ENCODE measurements around the gene WIPI1.

WIPI1 gene

GRCh38 chr17:68431045-68431608 lies 26.2 kb downstream of the WIPI1 start:
- Histone ChIP-seq H3K18ac (ENCODE audit: low read length) (no peak overlapping the region), H4K8ac (ENCODE audit: low read depth, low read length) (no peak overlapping the region), H2BK120ac (ENCODE audit: low read depth, low read length) (no peak overlapping the region), H3K36me3 (replicated peaks in 1 of 2; ENCODE audit: control insufficient read depth in 2 of 2, insufficient read depth in 2 of 2, low read length in 2 of 2) (peaks cover 6 to 46% of the 10 kb centered on the region in 2 donors), H4K91ac (ENCODE audit: low read depth, low read length, poor library complexity) (no peak overlapping the region), H2BK12ac (ENCODE audit: low read length) (no peak overlapping the region), H3K9ac (ENCODE audit: low read depth, low read length, poor library complexity) (no peak overlapping the region), H2BK15ac (ENCODE audit: low read length) (no peak overlapping the region), H3K27me3 (ENCODE audit: control insufficient read depth in 3 of 3, insufficient read depth in 3 of 3, low read depth in 1 of 3, low read length in 3 of 3) (no peaks in the 10 kb centered on the region), H3K27ac (replicated peaks; ENCODE audit: low read length) (no peak overlapping the region), H3K79me1 (ENCODE audit: low read depth, low read length) (no peaks in the 10 kb centered on the region), H3K4ac (ENCODE audit: low read length) (no peak overlapping the region), H3K23ac (ENCODE audit: low read depth, low read length, poor library complexity) (no peak overlapping the region), H3K4me1 (ENCODE audit: control insufficient read depth in 2 of 2, insufficient read depth in 1 of 2, low read depth in 1 of 2, low read length in 2 of 2) (no peaks in the 10 kb centered on the region), H2AK5ac (ENCODE audit: low read depth, low read length) (peak overlapping the region; percentile 31), H3K14ac (ENCODE audit: low read length) (no peak overlapping the region), H2AFZ (ENCODE audit: low read length) (no peak overlapping the region), H3K9me3 (replicated peaks in 1 of 2; ENCODE audit: control insufficient read depth in 2 of 2, insufficient read depth in 1 of 2, low read depth in 1 of 2, low read length in 2 of 2) (no peaks in the 10 kb centered on the region), H3K4me2 (ENCODE audit: insufficient read depth, low read length, poor library complexity, severe bottlenecking) (no peak overlapping the region), H3K4me3 (ENCODE audit: low read length in 2 of 2) (no peak overlapping the region), H2BK5ac (ENCODE audit: low read length) (no peak overlapping the region)
- DNase-seq (ENCODE audit: low spot score): no peak
- WGBS, 2 donors (ENCODE audit: extremely low coverage in 2 of 2, insufficient read length in 2 of 2, insufficient replicate concordance in 1 of 2): no CpG with 5 or more reads among the region's 13 CpGs

- Histone ChIP-seq H3K4me1 (ENCODE audit: control insufficient read depth in 2 of 2, insufficient read depth in 1 of 2, low read depth in 1 of 2, low read length in 2 of 2) (no peaks in the 10 kb centered on the region), H3K14ac (ENCODE audit: low read length) (no peak overlapping the region), H2BK5ac (ENCODE audit: low read length) (no peak overlapping the region), H3K79me1 (ENCODE audit: low read depth, low read length) (no peaks in the 10 kb centered on the region), H3K27ac (replicated peaks; ENCODE audit: low read length) (no peak overlapping the region), H4K8ac (ENCODE audit: low read depth, low read length) (no peak overlapping the region), H3K4me2 (ENCODE audit: insufficient read depth, low read length, poor library complexity, severe bottlenecking) (no peak overlapping the region), H3K9me3 (replicated peaks in 1 of 2; ENCODE audit: control insufficient read depth in 2 of 2, insufficient read depth in 1 of 2, low read depth in 1 of 2, low read length in 2 of 2) (no peaks in the 10 kb centered on the region), H3K36me3 (replicated peaks in 1 of 2; ENCODE audit: control insufficient read depth in 2 of 2, insufficient read depth in 2 of 2, low read length in 2 of 2) (peaks cover 6 to 52% of the 10 kb centered on the region in 2 donors), H3K23ac (ENCODE audit: low read depth, low read length, poor library complexity) (no peak overlapping the region), H2AK5ac (ENCODE audit: low read depth, low read length) (no peak overlapping the region), H2AFZ (ENCODE audit: low read length) (no peak overlapping the region), H2BK15ac (ENCODE audit: low read length) (no peak overlapping the region), H3K18ac (ENCODE audit: low read length) (no peak overlapping the region), H3K4ac (ENCODE audit: low read length) (no peak overlapping the region), H4K91ac (ENCODE audit: low read depth, low read length, poor library complexity) (no peak overlapping the region), H3K4me3 (ENCODE audit: low read length in 2 of 2) (no peak overlapping the region), H3K9ac (ENCODE audit: low read depth, low read length, poor library complexity) (no peak overlapping the region), H3K27me3 (ENCODE audit: control insufficient read depth in 3 of 3, insufficient read depth in 3 of 3, low read depth in 1 of 3, low read length in 3 of 3) (no peaks in the 10 kb centered on the region), H2BK120ac (ENCODE audit: low read depth, low read length) (no peak overlapping the region), H2BK12ac (ENCODE audit: low read length) (no peak overlapping the region)
- no CpG with 5 or more reads among the region's 11 CpGs for WGBS, 2 donors (ENCODE audit: extremely low coverage in 2 of 2, insufficient read length in 2 of 2, insufficient replicate concordance in 1 of 2)
- no peak for DNase-seq (ENCODE audit: low spot score)
These were observed 27.4 kb downstream of the WIPI1 start for GRCh38 chr17:68429881-68430280.

- H4K91ac ChIP-seq (ENCODE audit: low read depth, low read length, poor library complexity): no peak overlapping the region
- H3K4ac ChIP-seq (ENCODE audit: low read length): no peak overlapping the region
- no peaks in the 10 kb centered on the region for H3K27me3 ChIP-seq (ENCODE audit: control insufficient read depth in 3 of 3, insufficient read depth in 3 of 3, low read depth in 1 of 3, low read length in 3 of 3)
- H3K79me1 ChIP-seq (ENCODE audit: low read depth, low read length): no peaks in the 10 kb centered on the region
- H3K4me3 ChIP-seq (ENCODE audit: low read length in 2 of 2): no peak overlapping the region
- H3K4me2 ChIP-seq (ENCODE audit: insufficient read depth, low read length, poor library complexity, severe bottlenecking): no peak overlapping the region
- no peak overlapping the region for H2BK15ac ChIP-seq (ENCODE audit: low read length)
- H4K8ac ChIP-seq (ENCODE audit: low read depth, low read length): no peak overlapping the region
- peaks cover 0 to 2% of the 10 kb centered on the region in 2 donors for H3K4me1 ChIP-seq (ENCODE audit: control insufficient read depth in 2 of 2, insufficient read depth in 1 of 2, low read depth in 1 of 2, low read length in 2 of 2)
- no peak for DNase-seq (ENCODE audit: low spot score)
- no peak overlapping the region for H2AK5ac ChIP-seq (ENCODE audit: low read depth, low read length)
- no CpG with 5 or more reads among the region's 14 CpGs for WGBS, 2 donors (ENCODE audit: extremely low coverage in 2 of 2, insufficient read length in 2 of 2, insufficient replicate concordance in 1 of 2)
- H2BK5ac ChIP-seq (ENCODE audit: low read length): no peak overlapping the region
- no peaks in the 10 kb centered on the region for H3K9me3 ChIP-seq (replicated peaks in 1 of 2; ENCODE audit: control insufficient read depth in 2 of 2, insufficient read depth in 1 of 2, low read depth in 1 of 2, low read length in 2 of 2)
- peaks cover 6 to 43% of the 10 kb centered on the region in 2 donors for H3K36me3 ChIP-seq (replicated peaks in 1 of 2; ENCODE audit: control insufficient read depth in 2 of 2, insufficient read depth in 2 of 2, low read length in 2 of 2)
- H3K9ac ChIP-seq (ENCODE audit: low read depth, low read length, poor library complexity): no peak overlapping the region
- no peak overlapping the region for H3K18ac ChIP-seq (ENCODE audit: low read length)
- H2BK12ac ChIP-seq (ENCODE audit: low read length): no peak overlapping the region
- no peak overlapping the region for H2BK120ac ChIP-seq (ENCODE audit: low read depth, low read length)
- H3K27ac ChIP-seq (replicated peaks; ENCODE audit: low read length): no peak overlapping the region
- no peak overlapping the region for H2AFZ ChIP-seq (ENCODE audit: low read length)
- H3K23ac ChIP-seq (ENCODE audit: low read depth, low read length, poor library complexity): peak overlapping the region; percentile 52
- H3K14ac ChIP-seq (ENCODE audit: low read length): no peak overlapping the region
These were observed 28.7 kb downstream of the WIPI1 start for GRCh38 chr17:68428498-68429172.

- Histone ChIP-seq H3K18ac (ENCODE audit: low read length) (no peak overlapping the region), H3K4ac (ENCODE audit: low read length) (no peak overlapping the region), H4K91ac (ENCODE audit: low read depth, low read length, poor library complexity) (no peak overlapping the region), H4K8ac (ENCODE audit: low read depth, low read length) (no peak overlapping the region), H3K27ac (replicated peaks; ENCODE audit: low read length) (no peak overlapping the region), H3K23ac (ENCODE audit: low read depth, low read length, poor library complexity) (no peak overlapping the region), H3K4me3 (ENCODE audit: low read length in 2 of 2) (no peak overlapping the region), H2BK12ac (ENCODE audit: low read length) (no peak overlapping the region), H2AFZ (ENCODE audit: low read length) (no peak overlapping the region), H3K14ac (ENCODE audit: low read length) (no peak overlapping the region), H2BK120ac (ENCODE audit: low read depth, low read length) (no peak overlapping the region), H3K79me1 (ENCODE audit: low read depth, low read length) (no peaks in the 10 kb centered on the region), H2BK5ac (ENCODE audit: low read length) (no peak overlapping the region), H3K4me2 (ENCODE audit: insufficient read depth, low read length, poor library complexity, severe bottlenecking) (no peak overlapping the region), H2BK15ac (ENCODE audit: low read length) (no peak overlapping the region), H2AK5ac (ENCODE audit: low read depth, low read length) (no peak overlapping the region), H3K9ac (ENCODE audit: low read depth, low read length, poor library complexity) (no peak overlapping the region), H3K36me3 (replicated peaks in 1 of 2; ENCODE audit: control insufficient read depth in 2 of 2, insufficient read depth in 2 of 2, low read length in 2 of 2) (peaks cover 3 to 42% of the 10 kb centered on the region in 2 donors), H3K4me1 (ENCODE audit: control insufficient read depth in 2 of 2, insufficient read depth in 1 of 2, low read depth in 1 of 2, low read length in 2 of 2) (peaks cover 0 to 2% of the 10 kb centered on the region in 2 donors), H3K9me3 (replicated peaks in 1 of 2; ENCODE audit: control insufficient read depth in 2 of 2, insufficient read depth in 1 of 2, low read depth in 1 of 2, low read length in 2 of 2) (no peaks in the 10 kb centered on the region), H3K27me3 (ENCODE audit: control insufficient read depth in 3 of 3, insufficient read depth in 3 of 3, low read depth in 1 of 3, low read length in 3 of 3) (no peaks in the 10 kb centered on the region)
- DNase-seq (ENCODE audit: low spot score): no peak
- no CpG with 5 or more reads among the region's 7 CpGs for WGBS, 2 donors (ENCODE audit: extremely low coverage in 2 of 2, insufficient read length in 2 of 2, insufficient replicate concordance in 1 of 2)
These were observed 29.7 kb downstream of the WIPI1 start for GRCh38 chr17:68427575-68427974.

Data from neuronal stem cell (in vitro differentiated cells).